BE2C (cell line): Measurements from ENCODE around the gene SNAPC4.

ENCODE experiments used
- DNase-seq: peaks from one replicate; pipeline ENCODE4 v3.0.0-alpha.2; 2020
- H3K27me3 ChIP-seq: fragments of 250-450 bp; sonication (Bioruptor Pico); 2 replicates; pipeline ENCODE4 v1.5.1; 2020; ENCODE audit warnings: mild to moderate bottlenecking
- H3K36me3 ChIP-seq: fragments of 250-450 bp; sonication (Bioruptor Pico); 2 replicates; pipeline ENCODE4 v1.5.1; 2020; ENCODE audit warnings: mild to moderate bottlenecking
- H3K4me1 ChIP-seq: fragments of 250-450 bp; sonication (Bioruptor Pico); 2 replicates; pipeline ENCODE4 v1.5.1; 2020
- H3K4me3 ChIP-seq: 2 replicates; pipeline ENCODE4 v1.5.1; 2011; ENCODE audit warnings: low read depth, low read length
- H3K9me3 ChIP-seq: fragments of 250-450 bp; sonication (Bioruptor Pico); 2 replicates; pipeline ENCODE4 v1.5.1; 2020
- TF ChIP-seq, protein P1 (sequence below): IDR thresholded peaks from 2 replicates; pipeline ENCODE4 v1.5.1; 2012; ENCODE audit warnings: mild to moderate bottlenecking, low read depth, low read length

SNAPC4 gene

DNA sequence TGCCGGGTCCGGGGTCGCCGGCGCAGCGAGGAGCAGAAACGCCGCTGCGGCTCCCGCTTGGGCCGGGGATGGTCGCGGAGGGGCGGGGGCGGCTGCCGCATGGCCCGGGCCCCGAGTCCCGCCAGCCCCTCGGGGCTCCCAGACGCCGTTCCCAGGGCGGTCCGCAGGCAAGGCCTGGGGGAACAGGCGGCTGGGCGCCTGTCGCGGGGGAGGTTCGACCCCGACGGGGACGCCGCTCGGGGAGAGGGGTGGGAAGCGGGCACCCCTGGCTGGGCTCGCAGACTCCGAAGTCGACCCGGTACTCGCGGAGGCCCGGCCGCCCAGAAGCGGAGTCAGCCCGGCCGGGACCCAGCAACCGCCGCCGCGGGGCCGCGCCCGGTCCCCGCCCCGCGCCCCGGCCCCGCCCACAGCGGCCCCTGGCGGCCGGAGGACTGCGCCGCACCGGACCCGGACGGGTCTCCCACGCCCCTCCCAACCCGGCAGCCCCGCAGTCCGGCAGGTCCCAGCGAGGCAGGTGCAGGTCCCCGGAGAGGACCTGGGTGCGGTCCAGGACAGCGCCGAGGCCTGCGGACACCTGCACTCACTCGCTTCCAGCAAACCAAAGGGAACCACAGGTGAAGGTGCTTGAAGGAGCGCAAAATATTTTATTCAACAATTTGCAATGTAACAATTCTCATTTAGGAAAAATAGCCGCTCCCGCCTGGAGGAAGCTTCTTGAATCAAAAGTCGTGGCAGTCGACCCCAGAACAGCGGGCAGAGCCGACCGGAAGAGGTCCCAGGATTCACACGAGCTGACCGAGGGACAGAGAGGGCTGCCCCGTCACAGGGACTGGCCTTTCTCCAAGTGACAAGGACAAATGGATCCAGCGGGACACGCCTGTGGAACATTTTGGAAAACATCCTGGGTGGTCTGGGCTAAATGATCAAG lies 39.8 kb upstream of the SNAPC4 start, which contains the start of gene INPP5E:
TSS of gene INPP5E (minus strand) at position 365 of the 928 bp plus-strand sequence. CDS start 426 bp downstream, outside the sequence.
- DNase-seq: peak; percentile 83
- Histone ChIP-seq H3K36me3 (peaks cover 36% of the 10 kb centered on the region), H3K4me1 (no peaks in the 10 kb centered on the region; the same call in 1 of the 2 replicates), H3K4me3 (peak within 1 kb of the TSS; percentile 79), H3K27me3 (no peaks in the 10 kb centered on the region), H3K9me3 (no peaks in the 10 kb centered on the region)
- TF ChIP-seq, protein P1, sequence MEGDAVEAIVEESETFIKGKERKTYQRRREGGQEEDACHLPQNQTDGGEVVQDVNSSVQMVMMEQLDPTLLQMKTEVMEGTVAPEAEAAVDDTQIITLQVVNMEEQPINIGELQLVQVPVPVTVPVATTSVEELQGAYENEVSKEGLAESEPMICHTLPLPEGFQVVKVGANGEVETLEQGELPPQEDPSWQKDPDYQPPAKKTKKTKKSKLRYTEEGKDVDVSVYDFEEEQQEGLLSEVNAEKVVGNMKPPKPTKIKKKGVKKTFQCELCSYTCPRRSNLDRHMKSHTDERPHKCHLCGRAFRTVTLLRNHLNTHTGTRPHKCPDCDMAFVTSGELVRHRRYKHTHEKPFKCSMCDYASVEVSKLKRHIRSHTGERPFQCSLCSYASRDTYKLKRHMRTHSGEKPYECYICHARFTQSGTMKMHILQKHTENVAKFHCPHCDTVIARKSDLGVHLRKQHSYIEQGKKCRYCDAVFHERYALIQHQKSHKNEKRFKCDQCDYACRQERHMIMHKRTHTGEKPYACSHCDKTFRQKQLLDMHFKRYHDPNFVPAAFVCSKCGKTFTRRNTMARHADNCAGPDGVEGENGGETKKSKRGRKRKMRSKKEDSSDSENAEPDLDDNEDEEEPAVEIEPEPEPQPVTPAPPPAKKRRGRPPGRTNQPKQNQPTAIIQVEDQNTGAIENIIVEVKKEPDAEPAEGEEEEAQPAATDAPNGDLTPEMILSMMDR: peak; percentile 41

DNA sequence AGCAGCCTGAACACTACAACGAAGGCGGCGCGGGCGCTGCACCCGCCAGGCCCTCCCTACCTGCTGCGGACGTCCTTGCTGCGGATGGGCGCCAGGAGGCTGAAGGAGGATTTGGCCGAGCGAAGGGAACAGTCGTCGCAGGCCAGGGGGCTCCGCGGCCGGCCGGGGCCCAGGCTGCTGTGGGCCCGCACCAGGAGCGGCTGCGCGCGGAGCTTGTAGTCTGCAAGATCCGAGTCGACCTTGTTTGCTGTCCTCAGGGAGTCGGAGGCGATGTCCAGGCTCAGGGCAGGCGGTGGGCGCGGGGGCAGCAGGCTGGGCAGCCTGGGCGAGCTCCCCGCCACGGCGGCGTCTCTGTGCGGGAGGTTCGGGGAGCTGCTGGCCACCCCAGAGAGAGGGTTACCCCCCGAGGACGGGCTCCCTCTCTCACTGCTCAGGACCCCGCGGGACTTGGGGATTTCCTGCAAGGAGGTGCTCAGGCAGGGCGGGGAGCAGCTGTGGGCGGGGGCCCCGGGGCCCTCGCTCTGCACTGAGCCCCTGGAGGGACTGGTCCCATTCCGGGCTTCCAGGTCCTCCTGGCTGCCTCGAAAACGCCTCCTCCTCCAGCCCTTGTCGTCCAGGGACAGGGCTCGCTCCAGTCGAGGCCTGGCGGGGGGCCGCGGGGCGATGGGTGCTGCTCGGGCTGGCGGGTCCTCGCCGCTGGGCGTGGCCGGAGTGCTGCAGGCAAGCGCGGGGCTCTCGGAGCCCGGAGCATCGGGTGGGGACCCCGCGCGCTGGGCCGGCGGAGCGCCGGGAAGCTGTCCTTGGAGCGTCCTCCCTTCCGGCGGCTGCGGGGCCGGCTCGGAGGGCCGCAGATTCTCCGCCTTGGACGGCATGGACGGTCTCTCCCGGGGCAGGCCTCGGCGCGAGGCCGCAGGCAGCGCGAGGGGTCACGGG lies 38.8 kb upstream of the SNAPC4 start:
- Histone ChIP-seq H3K4me1 (no peaks in the 10 kb centered on the region; the same call in 1 of the 2 replicates), H3K36me3 (peaks cover 32% of the 10 kb centered on the region), H3K9me3 (no peaks in the 10 kb centered on the region), H3K4me3 (peak overlapping the region; percentile 79), H3K27me3 (no peaks in the 10 kb centered on the region)
- peak; percentile 55 for DNase-seq
- TF ChIP-seq, protein P1: no peak

DNA sequence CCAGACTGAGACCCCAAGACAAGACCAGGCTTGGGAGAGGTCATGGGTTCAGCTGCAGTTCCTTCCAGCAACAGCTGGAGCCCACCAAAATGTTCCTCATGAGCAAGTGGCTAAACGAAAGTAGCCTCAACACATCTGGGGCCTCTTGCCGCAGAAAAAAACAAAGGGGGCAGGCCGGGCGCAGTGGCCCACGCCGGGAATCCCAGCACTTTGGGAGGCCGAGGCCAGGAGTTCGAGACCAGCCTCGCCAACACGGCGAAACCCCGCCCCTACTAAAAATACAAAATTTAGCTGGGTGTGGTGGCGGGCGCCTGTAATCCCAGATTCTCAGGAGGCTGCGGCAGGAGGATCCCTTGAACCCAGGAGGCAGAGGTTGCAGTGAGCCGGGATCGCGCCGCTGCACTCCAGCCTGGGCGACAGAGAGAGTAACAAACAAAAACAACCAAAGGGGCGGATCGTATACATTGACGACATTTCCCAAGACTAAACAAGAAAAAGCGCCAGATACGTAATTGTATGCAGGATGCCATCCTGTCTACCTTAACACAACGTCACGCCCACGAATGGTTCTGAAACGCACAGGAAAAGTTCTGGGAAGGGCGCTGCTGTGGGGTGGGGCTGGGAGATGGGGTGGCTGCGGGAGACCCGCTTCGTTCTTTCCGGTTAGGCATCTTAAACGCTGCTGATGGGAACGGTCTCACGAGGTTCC lies 38.0 kb upstream of the SNAPC4 start:
- Histone ChIP-seq H3K27me3 (no peaks in the 10 kb centered on the region), H3K9me3 (no peaks in the 10 kb centered on the region), H3K4me1 (no peaks in the 10 kb centered on the region; the same call in 1 of the 2 replicates), H3K4me3 (peak overlapping the region; percentile 79), H3K36me3 (peaks cover 28% of the 10 kb centered on the region)
- no peak for DNase-seq
- TF ChIP-seq, protein P1: no peak

DNA sequence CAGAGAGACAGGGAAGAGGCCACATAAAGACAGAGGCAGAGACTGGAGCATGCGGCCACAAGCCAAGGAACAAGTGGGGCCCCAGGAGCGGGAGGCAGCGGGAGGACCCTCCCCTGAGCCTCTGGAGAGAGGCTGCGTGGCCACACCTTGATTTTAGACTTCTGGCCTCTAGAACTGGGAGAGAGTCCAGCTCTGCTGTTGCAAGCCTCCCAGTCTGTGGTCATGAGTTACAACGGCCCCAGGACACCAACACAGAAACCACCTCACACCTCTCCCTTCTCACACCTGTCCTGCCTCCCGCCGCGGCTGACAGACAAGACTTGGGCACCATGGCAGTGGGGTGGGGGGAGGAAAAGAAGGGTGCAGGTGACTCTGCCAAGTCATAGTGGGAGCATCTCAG lies 37.5 kb upstream of the SNAPC4 start:
- Histone ChIP-seq H3K4me3 (peak overlapping the region; percentile 79), H3K27me3 (no peaks in the 10 kb centered on the region), H3K36me3 (peaks cover 34% of the 10 kb centered on the region), H3K4me1 (no peaks in the 10 kb centered on the region; the same call in 1 of the 2 replicates), H3K9me3 (no peaks in the 10 kb centered on the region)
- TF ChIP-seq, protein P1: no peak
- DNase-seq: no peak

DNA sequence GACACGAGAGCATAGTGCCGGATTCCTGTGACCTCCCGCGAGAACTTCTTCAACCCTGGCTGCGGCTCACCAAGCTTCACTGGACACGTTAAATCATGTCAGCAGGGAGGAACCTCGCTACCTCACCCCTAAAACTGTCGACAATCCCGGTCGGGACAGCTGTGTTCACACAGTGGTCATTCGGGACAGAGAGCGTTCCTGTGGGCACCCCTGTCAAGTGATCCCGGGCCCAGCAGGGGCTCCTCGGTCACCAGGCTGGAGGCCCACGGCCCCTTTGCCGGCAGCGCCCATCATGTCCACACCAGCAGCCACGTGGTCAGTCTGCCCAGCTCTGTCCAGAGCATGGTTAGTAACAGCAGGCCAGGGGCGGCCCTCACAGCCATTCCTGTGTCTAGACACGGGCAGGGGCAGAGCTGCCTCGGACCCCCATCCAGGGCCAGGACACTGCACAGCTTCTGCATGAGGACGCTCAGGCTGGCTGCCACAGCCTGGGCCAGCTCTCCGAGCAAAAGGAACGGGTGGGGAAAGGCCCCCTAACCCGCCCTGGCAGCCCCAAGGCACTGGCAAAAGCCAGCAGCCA lies 36.2 kb upstream of the SNAPC4 start:
- DNase-seq: no peak
- Histone ChIP-seq H3K4me3 (no peak overlapping the region), H3K36me3 (peaks cover 28% of the 10 kb centered on the region), H3K4me1 (no peaks in the 10 kb centered on the region; the same call in 1 of the 2 replicates), H3K9me3 (no peaks in the 10 kb centered on the region), H3K27me3 (no peaks in the 10 kb centered on the region)
- TF ChIP-seq, protein P1: no peak
